Suprapubic skin (tissue), 3 donors: ENCODE data around the gene GIMAP8.

ENCODE experiments used
- EP300 ChIP-seq: sonication (generic); formaldehyde crosslinking; IDR thresholded peaks from one replicate; pipeline ENCODE4 v1.6.1; 2017; ENCODE audit warnings: antibody characterized with exemption
- TF ChIP-seq, protein P1 (sequence below), 2 donors: fragments of 200-600 bp in 1 of 2; fragments of 450-650 bp in 1 of 2; sonication (generic) in 1 of 2; IDR thresholded peaks; one replicate each; pipeline ENCODE4 v1.5.1; 2016 to 2019; ENCODE audit warnings: antibody characterized with exemption in 2 of 2, mild to moderate bottlenecking in 1 of 2, moderate library complexity in 1 of 2

DNA sequence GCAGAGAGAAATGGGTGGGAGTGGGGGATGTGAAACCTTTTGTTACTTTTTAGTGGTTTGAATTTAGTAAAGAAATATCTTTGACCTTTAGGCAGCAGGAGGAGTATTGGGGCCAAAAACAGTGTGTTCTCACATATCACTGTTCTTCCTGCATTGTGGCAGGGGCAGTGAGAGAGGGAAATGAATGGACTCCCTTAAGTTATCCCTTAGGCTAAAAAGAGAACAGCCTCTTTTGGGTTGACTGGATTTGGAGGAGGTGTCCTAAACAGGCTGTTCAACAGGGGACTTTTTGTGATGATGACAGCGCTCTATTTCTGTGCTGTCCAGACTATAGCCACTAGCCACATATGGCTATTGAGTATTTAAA lies 49.0 kb upstream of the GIMAP8 start:
- TF ChIP-seq, protein P1, sequence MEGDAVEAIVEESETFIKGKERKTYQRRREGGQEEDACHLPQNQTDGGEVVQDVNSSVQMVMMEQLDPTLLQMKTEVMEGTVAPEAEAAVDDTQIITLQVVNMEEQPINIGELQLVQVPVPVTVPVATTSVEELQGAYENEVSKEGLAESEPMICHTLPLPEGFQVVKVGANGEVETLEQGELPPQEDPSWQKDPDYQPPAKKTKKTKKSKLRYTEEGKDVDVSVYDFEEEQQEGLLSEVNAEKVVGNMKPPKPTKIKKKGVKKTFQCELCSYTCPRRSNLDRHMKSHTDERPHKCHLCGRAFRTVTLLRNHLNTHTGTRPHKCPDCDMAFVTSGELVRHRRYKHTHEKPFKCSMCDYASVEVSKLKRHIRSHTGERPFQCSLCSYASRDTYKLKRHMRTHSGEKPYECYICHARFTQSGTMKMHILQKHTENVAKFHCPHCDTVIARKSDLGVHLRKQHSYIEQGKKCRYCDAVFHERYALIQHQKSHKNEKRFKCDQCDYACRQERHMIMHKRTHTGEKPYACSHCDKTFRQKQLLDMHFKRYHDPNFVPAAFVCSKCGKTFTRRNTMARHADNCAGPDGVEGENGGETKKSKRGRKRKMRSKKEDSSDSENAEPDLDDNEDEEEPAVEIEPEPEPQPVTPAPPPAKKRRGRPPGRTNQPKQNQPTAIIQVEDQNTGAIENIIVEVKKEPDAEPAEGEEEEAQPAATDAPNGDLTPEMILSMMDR (IDR thresholded peaks at IDR 0.05), result no peak
- no peak for TF ChIP-seq EP300
